SH-SY5Y (cell line): ENCODE results near the gene ZNF771.

ENCODE experiments used
- GATA2 ChIP-seq: IDR thresholded peaks from 2 replicates; pipeline ENCODE4 v1.6.1; 2011; ENCODE audit warnings: mild to moderate bottlenecking, low read depth, low read length
- GATA3 ChIP-seq: IDR thresholded peaks from 2 replicates; pipeline ENCODE4 v1.6.1; 2011; ENCODE audit warnings: low read depth, mild to moderate bottlenecking, low read length, moderate library complexity

- TF ChIP-seq GATA3 (no peak), GATA2 (no peak)
Observed at GRCh38 chr16:30361180-30361579, 46.2 kb upstream of the ZNF771 start.
